Measurements from ENCODE around the gene EHMT1. TPM values are rescaled to one million over a fixed set of nuclear protein-coding genes. Genes with fewer than 3 reads are reported as not detected.

EHMT1 gene
- total RNA-seq, 1 donor, result 43.6 TPM

GRCh38 chr9:137604345-137605086, 14.3 kb upstream of the EHMT1 start:
- TF ChIP-seq CTCF (IDR thresholded peaks at IDR 0.05; ENCODE audit: insufficient read depth, low read depth, low read length), result no peak
- H3K4me3 ChIP-seq (ENCODE audit: low read depth, low read length), result peak overlapping the region; percentile 59
- DNase-seq (ENCODE audit: low read depth), result no peak

GRCh38 chr9:137605121-137606004, 13.4 kb upstream of the EHMT1 start, which contains the start of gene ARRDC1:
ARRDC1 (plus strand) TSS chr9:137605686; CDS start chr9:137605718, 32 bp downstream.
- no peak for TF ChIP-seq CTCF (IDR thresholded peaks at IDR 0.05; ENCODE audit: insufficient read depth, low read depth, low read length)
- peak within 1 kb of the TSS; percentile 65 for H3K4me3 ChIP-seq (ENCODE audit: low read depth, low read length)
- peak; percentile 93 for DNase-seq (ENCODE audit: low read depth)

GRCh38 chr9:137606005-137606621, 12.7 kb upstream of the EHMT1 start:
- no peak for DNase-seq (ENCODE audit: low read depth)
- H3K4me3 ChIP-seq (ENCODE audit: low read depth, low read length), result peak overlapping the region; percentile 65

GRCh38 chr9:137606734-137607138, 12.1 kb upstream of the EHMT1 start:
- H3K4me3 ChIP-seq (ENCODE audit: low read depth, low read length), result peak overlapping the region; percentile 65
- DNase-seq (ENCODE audit: low read depth), result no peak
- TF ChIP-seq CTCF (IDR thresholded peaks at IDR 0.05; ENCODE audit: insufficient read depth, low read depth, low read length), result no peak

More at GRCh38 chr9:137606005-137606621, 12.7 kb upstream of the EHMT1 start:
- no peak for TF ChIP-seq CTCF (IDR thresholded peaks at IDR 0.05; ENCODE audit: insufficient read depth, low read depth, low read length)

GRCh38 chr9:137607141-137607857, 11.5 kb upstream of the EHMT1 start:
- TF ChIP-seq CTCF (IDR thresholded peaks at IDR 0.05; ENCODE audit: insufficient read depth, low read depth, low read length), result no peak
- DNase-seq (ENCODE audit: low read depth), result peak; percentile 33
- peak overlapping the region; percentile 65 for H3K4me3 ChIP-seq (ENCODE audit: low read depth, low read length)

- H3K4me3 ChIP-seq (ENCODE audit: low read depth, low read length), result no peak overlapping the region
- no peak for TF ChIP-seq CTCF (IDR thresholded peaks at IDR 0.05; ENCODE audit: insufficient read depth, low read depth, low read length)
- no peak for DNase-seq (ENCODE audit: low read depth)
These were observed 7.9 kb upstream of the EHMT1 start for GRCh38 chr9:137610944-137611343.
